NCI-H2107 treated with DMSO at 0.1 percent for 48 hours (cell line): ENCODE measurements around the gene MXD1.
"Not testable (repeated sequence)": the region's sequence is repeated elsewhere in the genome, so short reads cannot be mapped to it uniquely, and the experiment has no call there.

Experiments
- DNase-seq: peaks from one replicate; lab custom pipeline; 2025; ENCODE audit not compliant: unreplicated experiment; lab: John Stamatoyannopoulos, UW

Gene MXD1

GRCh38 chr2:69950671-69951070 lies 35.8 kb downstream of the MXD1 start:
- not testable (repeated sequence) for DNase-seq

- DNase-seq: no peak
These were observed 37.6 kb downstream of the MXD1 start for GRCh38 chr2:69952336-69953115.

GRCh38 chr2:69954084-69954483 lies 39.2 kb downstream of the MXD1 start:
- DNase-seq: no peak

- no peak for DNase-seq
These were observed 40.1 kb downstream of the MXD1 start for GRCh38 chr2:69955029-69955428.

GRCh38 chr2:69956475-69956979 lies 41.6 kb downstream of the MXD1 start:
- DNase-seq: no peak

- peak; percentile 21 for DNase-seq
These were observed 43.1 kb downstream of the MXD1 start for GRCh38 chr2:69957965-69958364.

GRCh38 chr2:69958480-69958879 lies 43.6 kb downstream of the MXD1 start:
- DNase-seq: peak; percentile 30

- DNase-seq: no peak
These were observed 44.5 kb downstream of the MXD1 start for GRCh38 chr2:69959425-69959824.

GRCh38 chr2:69960821-69961220 lies 45.9 kb downstream of the MXD1 start:
- no peak for DNase-seq

GRCh38 chr2:69961496-69961895 lies 46.6 kb downstream of the MXD1 start, which contains the start of gene ASPRV1:
ASPRV1 (minus strand) TSS chr2:69961631; CDS start chr2:69961436, 195 bp downstream.
- DNase-seq: no peak

- no peak for DNase-seq
These were observed 48.2 kb downstream of the MXD1 start for GRCh38 chr2:69962986-69963730.

GRCh38 chr2:69964353-69964841 lies 49.5 kb downstream of the MXD1 start:
- no peak for DNase-seq

GRCh38 chr2:69965756-69966445 lies 51.0 kb downstream of the MXD1 start:
- no peak for DNase-seq

GRCh38 chr2:69966496-69966895 lies 51.6 kb downstream of the MXD1 start:
- DNase-seq: no peak

- no peak for DNase-seq
These were observed 53.7 kb downstream of the MXD1 start for GRCh38 chr2:69968609-69969008.

- DNase-seq: no peak
These were observed 54.4 kb downstream of the MXD1 start for GRCh38 chr2:69969126-69969983.

- DNase-seq: no peak
These were observed 55.1 kb downstream of the MXD1 start for GRCh38 chr2:69969991-69970390.

GRCh38 chr2:69972822-69973221 lies 57.9 kb downstream of the MXD1 start:
- no peak for DNase-seq

GRCh38 chr2:69973335-69973735 lies 58.4 kb downstream of the MXD1 start:
- no peak for DNase-seq

- DNase-seq: no peak
These were observed 60.4 kb downstream of the MXD1 start for GRCh38 chr2:69975136-69975852.
